H1 (cell line): ENCODE results near the gene CHST3. TPM values are rescaled to one million over a fixed set of nuclear protein-coding genes. Genes with fewer than 3 reads are reported as not detected.

Experiments
- CBX5 ChIP-seq: fragments of 300-800, 300-1000 bp; sonication (generic); IDR thresholded peaks from 2 replicates; pipeline ENCODE4 v1.7.1; 2016; ENCODE audit warnings: antibody characterized with exemption, low read length, low read depth
- CTCF ChIP-seq, 3 experiments: IDR thresholded peaks; 1 replicate in 2 of 3; 2 replicates in 1 of 3; pipeline versions ENCODE4 v1.5.1 to v1.6.1; 2011; ENCODE audit warnings: low read length in 3 of 3, mild to moderate bottlenecking in 3 of 3, inconsistent platforms in 2 of 3, low read depth in 1 of 3, moderate library complexity in 1 of 3; ENCODE audit not compliant: insufficient read depth in 1 of 3; ENCODE audit errors: control extremely low read depth in 1 of 3
- E2F6 ChIP-seq: IDR thresholded peaks from 2 replicates; pipeline ENCODE4 v1.6.1; 2012; ENCODE audit warnings: inconsistent platforms
- SIRT6 ChIP-seq: IDR thresholded peaks from one replicate; pipeline ENCODE4 v1.7.1; 2012; ENCODE audit warnings: low read length, inconsistent platforms
- SP4 ChIP-seq: IDR thresholded peaks from 2 replicates; pipeline ENCODE4 v1.6.1; 2012; ENCODE audit warnings: low read length, inconsistent platforms
- polyA plus RNA-seq, 7 experiments: library from polyadenylated mRNA; depleted of rRNA in 3 of 7; stranded (reverse) in 5 of 7; unstranded in 2 of 7; fragments of >200 nt in 5 of 7; fragments of 200-250 nt in 2 of 7; gene quantifications; 1 replicate in 5 of 7; 2 replicates in 1 of 7; 4 replicates in 1 of 7; pipeline versions ENCODE4 v1.2.1 to v1.2.3, GENCODE V29; 2011 to 2013; ENCODE audit warnings: missing spikeins in 2 of 7, mixed read lengths in 2 of 7
- total RNA-seq: library from RNA; stranded (reverse); fragmentation: NEBNext Ultra II Directional; extraction: Animal tissue kit (Norgen Biotek cat#: 25700); gene quantifications from 2 replicates; pipeline ENCODE4 v1.2.1, GENCODE V29; 2021
- TF ChIP-seq, protein P1 (sequence below): fragments of 300-600 bp; sonication (generic); IDR thresholded peaks from 2 replicates; pipeline ENCODE4 v1.7.1; 2012; ENCODE audit warnings: low read length, moderate library complexity, mild to moderate bottlenecking, inconsistent platforms; ENCODE audit not compliant: insufficient replicate concordance

CHST3 gene
- total and polyA plus RNA-seq, 2 of the 8 experiments (the other 6 are each of a cell fraction or from before 2014, with no cell fraction given), result 2.0 to 5.8 TPM

GRCh38 chr10:72044417-72045041, 80.3 kb downstream of the CHST3 start (continued):
- TF ChIP-seq, protein P1, sequence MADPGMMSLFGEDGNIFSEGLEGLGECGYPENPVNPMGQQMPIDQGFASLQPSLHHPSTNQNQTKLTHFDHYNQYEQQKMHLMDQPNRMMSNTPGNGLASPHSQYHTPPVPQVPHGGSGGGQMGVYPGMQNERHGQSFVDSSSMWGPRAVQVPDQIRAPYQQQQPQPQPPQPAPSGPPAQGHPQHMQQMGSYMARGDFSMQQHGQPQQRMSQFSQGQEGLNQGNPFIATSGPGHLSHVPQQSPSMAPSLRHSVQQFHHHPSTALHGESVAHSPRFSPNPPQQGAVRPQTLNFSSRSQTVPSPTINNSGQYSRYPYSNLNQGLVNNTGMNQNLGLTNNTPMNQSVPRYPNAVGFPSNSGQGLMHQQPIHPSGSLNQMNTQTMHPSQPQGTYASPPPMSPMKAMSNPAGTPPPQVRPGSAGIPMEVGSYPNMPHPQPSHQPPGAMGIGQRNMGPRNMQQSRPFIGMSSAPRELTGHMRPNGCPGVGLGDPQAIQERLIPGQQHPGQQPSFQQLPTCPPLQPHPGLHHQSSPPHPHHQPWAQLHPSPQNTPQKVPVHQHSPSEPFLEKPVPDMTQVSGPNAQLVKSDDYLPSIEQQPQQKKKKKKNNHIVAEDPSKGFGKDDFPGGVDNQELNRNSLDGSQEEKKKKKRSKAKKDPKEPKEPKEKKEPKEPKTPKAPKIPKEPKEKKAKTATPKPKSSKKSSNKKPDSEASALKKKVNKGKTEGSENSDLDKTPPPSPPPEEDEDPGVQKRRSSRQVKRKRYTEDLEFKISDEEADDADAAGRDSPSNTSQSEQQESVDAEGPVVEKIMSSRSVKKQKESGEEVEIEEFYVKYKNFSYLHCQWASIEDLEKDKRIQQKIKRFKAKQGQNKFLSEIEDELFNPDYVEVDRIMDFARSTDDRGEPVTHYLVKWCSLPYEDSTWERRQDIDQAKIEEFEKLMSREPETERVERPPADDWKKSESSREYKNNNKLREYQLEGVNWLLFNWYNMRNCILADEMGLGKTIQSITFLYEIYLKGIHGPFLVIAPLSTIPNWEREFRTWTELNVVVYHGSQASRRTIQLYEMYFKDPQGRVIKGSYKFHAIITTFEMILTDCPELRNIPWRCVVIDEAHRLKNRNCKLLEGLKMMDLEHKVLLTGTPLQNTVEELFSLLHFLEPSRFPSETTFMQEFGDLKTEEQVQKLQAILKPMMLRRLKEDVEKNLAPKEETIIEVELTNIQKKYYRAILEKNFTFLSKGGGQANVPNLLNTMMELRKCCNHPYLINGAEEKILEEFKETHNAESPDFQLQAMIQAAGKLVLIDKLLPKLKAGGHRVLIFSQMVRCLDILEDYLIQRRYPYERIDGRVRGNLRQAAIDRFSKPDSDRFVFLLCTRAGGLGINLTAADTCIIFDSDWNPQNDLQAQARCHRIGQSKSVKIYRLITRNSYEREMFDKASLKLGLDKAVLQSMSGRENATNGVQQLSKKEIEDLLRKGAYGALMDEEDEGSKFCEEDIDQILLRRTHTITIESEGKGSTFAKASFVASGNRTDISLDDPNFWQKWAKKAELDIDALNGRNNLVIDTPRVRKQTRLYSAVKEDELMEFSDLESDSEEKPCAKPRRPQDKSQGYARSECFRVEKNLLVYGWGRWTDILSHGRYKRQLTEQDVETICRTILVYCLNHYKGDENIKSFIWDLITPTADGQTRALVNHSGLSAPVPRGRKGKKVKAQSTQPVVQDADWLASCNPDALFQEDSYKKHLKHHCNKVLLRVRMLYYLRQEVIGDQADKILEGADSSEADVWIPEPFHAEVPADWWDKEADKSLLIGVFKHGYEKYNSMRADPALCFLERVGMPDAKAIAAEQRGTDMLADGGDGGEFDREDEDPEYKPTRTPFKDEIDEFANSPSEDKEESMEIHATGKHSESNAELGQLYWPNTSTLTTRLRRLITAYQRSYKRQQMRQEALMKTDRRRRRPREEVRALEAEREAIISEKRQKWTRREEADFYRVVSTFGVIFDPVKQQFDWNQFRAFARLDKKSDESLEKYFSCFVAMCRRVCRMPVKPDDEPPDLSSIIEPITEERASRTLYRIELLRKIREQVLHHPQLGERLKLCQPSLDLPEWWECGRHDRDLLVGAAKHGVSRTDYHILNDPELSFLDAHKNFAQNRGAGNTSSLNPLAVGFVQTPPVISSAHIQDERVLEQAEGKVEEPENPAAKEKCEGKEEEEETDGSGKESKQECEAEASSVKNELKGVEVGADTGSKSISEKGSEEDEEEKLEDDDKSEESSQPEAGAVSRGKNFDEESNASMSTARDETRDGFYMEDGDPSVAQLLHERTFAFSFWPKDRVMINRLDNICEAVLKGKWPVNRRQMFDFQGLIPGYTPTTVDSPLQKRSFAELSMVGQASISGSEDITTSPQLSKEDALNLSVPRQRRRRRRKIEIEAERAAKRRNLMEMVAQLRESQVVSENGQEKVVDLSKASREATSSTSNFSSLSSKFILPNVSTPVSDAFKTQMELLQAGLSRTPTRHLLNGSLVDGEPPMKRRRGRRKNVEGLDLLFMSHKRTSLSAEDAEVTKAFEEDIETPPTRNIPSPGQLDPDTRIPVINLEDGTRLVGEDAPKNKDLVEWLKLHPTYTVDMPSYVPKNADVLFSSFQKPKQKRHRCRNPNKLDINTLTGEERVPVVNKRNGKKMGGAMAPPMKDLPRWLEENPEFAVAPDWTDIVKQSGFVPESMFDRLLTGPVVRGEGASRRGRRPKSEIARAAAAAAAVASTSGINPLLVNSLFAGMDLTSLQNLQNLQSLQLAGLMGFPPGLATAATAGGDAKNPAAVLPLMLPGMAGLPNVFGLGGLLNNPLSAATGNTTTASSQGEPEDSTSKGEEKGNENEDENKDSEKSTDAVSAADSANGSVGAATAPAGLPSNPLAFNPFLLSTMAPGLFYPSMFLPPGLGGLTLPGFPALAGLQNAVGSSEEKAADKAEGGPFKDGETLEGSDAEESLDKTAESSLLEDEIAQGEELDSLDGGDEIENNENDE, result no peak
- TF ChIP-seq E2F6, result no peak
- TF ChIP-seq SP4, result no peak
- no peak for TF ChIP-seq SIRT6
- TF ChIP-seq CTCF (IDR thresholded peaks at IDR 0.05; ENCODE audit: control extremely low read depth in 1 of 3, insufficient read depth in 1 of 3, low read depth in 1 of 3, low read length in 3 of 3), result peak in 2 of 3 experiments; percentile 41 to 46; a peak in 3 of 4 replicates
- TF ChIP-seq CBX5, result no peak
